Measurements from ENCODE around the gene RAB18.

RAB18 gene

DNA sequence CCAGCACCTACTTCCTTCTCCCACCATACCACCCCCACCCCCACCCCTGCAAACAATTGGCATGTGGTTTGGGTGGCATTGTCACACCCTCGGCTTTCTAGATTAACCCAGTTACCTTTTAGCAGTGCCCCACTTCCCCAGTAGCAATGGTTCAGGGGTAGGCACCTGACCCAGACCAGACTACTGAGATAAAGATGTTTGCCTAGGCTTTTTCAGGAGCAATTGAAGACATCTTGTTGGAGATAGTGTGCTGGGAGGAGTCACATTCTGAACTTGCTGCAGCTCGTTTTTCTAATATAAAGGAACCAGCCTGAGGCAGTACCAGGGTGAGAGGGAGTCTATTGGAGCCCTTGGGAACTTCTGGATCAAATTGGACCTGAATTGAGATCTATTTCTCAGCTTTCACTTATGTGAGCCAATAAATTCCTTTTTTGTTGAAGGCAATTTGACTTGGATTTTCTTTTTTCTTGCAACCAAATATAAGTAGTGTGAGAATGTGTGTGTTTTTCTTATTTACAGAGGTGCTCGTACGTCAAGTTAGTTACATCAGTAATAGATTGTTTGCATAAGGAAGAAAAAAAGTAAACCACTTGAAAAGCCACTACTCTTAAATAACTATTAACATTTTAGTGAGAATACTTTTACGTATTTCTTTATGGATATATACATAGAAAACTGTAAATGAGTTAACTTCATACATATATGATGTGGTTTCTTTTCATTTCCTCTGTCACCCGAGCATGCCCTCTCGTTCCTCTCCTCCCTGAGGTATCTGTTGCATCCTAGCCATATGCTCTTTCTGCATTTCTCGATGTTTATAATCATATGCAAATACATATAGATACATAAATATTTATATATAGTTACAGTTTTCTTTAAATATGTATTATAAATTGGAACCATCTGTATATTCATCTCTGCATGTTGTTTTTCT, 38.0 kb downstream of the RAB18 start (continued):
- TF ChIP-seq, protein P1, sequence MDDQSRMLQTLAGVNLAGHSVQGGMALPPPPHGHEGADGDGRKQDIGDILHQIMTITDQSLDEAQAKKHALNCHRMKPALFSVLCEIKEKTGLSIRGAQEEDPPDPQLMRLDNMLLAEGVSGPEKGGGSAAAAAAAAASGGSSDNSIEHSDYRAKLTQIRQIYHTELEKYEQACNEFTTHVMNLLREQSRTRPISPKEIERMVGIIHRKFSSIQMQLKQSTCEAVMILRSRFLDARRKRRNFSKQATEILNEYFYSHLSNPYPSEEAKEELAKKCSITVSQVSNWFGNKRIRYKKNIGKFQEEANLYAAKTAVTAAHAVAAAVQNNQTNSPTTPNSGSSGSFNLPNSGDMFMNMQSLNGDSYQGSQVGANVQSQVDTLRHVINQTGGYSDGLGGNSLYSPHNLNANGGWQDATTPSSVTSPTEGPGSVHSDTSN (CRISPR knock-in tag; IDR thresholded peaks at IDR 0.05) = no peak
- TF ChIP-seq GLI4 (tag by site-specific recombination; IDR thresholded peaks at IDR 0.05) (no peak), ZNF629 (tag by site-specific recombination; IDR thresholded peaks at IDR 0.05) (no peak), ZNF423 (tag by site-specific recombination; IDR thresholded peaks at IDR 0.05) (no peak)
- TF ChIP-seq, protein P2, sequence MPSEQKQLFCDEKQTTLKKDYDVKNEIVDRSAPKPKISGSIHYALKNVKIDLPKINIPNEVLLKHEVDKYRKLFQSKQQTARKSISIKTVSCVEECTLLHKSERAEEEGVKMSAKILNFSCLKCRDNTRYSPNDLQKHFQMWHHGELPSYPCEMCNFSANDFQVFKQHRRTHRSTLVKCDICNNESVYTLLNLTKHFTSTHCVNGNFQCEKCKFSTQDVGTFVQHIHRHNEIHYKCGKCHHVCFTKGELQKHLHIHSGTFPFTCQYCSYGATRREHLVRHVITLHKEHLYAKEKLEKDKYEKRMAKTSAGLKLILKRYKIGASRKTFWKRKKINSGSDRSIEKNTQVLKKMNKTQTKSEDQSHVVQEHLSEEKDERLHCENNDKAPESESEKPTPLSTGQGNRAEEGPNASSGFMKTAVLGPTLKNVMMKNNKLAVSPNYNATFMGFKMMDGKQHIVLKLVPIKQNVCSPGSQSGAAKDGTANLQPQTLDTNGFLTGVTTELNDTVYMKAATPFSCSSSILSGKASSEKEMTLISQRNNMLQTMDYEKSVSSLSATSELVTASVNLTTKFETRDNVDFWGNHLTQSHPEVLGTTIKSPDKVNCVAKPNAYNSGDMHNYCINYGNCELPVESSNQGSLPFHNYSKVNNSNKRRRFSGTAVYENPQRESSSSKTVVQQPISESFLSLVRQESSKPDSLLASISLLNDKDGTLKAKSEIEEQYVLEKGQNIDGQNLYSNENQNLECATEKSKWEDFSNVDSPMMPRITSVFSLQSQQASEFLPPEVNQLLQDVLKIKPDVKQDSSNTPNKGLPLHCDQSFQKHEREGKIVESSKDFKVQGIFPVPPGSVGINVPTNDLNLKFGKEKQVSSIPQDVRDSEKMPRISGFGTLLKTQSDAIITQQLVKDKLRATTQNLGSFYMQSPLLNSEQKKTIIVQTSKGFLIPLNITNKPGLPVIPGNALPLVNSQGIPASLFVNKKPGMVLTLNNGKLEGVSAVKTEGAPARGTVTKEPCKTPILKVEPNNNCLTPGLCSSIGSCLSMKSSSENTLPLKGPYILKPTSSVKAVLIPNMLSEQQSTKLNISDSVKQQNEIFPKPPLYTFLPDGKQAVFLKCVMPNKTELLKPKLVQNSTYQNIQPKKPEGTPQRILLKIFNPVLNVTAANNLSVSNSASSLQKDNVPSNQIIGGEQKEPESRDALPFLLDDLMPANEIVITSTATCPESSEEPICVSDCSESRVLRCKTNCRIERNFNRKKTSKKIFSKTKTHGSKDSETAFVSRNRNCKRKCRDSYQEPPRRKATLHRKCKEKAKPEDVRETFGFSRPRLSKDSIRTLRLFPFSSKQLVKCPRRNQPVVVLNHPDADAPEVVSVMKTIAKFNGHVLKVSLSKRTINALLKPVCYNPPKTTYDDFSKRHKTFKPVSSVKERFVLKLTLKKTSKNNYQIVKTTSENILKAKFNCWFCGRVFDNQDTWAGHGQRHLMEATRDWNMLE (tag by site-specific recombination; conservative IDR thresholded peaks at IDR 0.05; ENCODE audit: low read depth) = no peak
- TF ChIP-seq, protein P3, sequence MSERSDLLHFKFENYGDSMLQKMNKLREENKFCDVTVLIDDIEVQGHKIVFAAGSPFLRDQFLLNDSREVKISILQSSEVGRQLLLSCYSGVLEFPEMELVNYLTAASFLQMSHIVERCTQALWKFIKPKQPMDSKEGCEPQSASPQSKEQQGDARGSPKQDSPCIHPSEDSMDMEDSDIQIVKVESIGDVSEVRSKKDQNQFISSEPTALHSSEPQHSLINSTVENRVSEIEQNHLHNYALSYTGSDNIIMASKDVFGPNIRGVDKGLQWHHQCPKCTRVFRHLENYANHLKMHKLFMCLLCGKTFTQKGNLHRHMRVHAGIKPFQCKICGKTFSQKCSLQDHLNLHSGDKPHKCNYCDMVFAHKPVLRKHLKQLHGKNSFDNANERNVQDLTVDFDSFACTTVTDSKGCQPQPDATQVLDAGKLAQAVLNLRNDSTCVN (tag by site-specific recombination; optimal IDR thresholded peaks at IDR 0.05) = no peak

DNA sequence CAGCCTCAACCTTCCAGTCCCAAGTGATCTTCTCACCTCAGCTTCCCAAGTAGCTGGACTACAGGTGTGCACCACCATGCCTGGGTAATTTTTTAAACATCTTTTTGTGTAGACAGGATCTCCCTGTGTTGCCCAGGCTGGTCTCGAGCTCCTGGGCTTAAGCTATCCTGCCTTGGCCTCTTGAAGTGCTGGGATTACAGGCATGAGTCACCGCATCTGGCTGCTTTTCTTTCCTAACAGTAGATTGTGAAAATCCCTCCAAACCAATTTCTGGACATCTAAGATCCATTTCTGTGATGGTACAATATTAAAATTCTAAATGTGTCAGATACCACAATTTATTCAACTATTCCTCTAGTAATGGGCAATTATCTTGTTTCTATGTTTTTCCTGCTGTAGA, 38.7 kb downstream of the RAB18 start:
- Histone ChIP-seq H3K4me1 (ENCODE audit: control insufficient read depth, insufficient read depth, low read length) (0 out of 2 replicates have a peak, but pooled peaks cover 2% of the 10 kb centered on the region), H3K36me3 (ENCODE audit: control insufficient read depth in 2 of 2, insufficient read depth in 1 of 2, low read length in 2 of 2) (peaks cover 10 to 38% of the 10 kb centered on the region in 2 experiments), H3K27ac (ENCODE audit: extremely low read depth, low read depth, low read length) (no peak overlapping the region), H3K4me3 (ENCODE audit: low read depth, low read length) (no peak overlapping the region), H3K9me3 (ENCODE audit: control insufficient read depth, insufficient read depth, low read depth, low read length) (no peaks in the 10 kb centered on the region)
- POLR2A ChIA-PET = no interaction called here
- 0 out of 2 replicates have a peak, but pooled peaks have one; percentile 10 for TF ChIP-seq ZNF660 (tag by site-specific recombination; IDR thresholded peaks at IDR 0.05)
- TF ChIP-seq, protein P2 (tag by site-specific recombination; conservative IDR thresholded peaks at IDR 0.05; ENCODE audit: low read depth) = no peak
- no peak for TF ChIP-seq GLI4 (tag by site-specific recombination; IDR thresholded peaks at IDR 0.05)
- no peak for TF ChIP-seq ZNF777 (tag by site-specific recombination; IDR thresholded peaks at IDR 0.05; ENCODE audit: borderline replicate concordance)
- no peak for TF ChIP-seq OVOL3 (tag by site-specific recombination; IDR thresholded peaks at IDR 0.05)
- TF ChIP-seq, protein P4, sequence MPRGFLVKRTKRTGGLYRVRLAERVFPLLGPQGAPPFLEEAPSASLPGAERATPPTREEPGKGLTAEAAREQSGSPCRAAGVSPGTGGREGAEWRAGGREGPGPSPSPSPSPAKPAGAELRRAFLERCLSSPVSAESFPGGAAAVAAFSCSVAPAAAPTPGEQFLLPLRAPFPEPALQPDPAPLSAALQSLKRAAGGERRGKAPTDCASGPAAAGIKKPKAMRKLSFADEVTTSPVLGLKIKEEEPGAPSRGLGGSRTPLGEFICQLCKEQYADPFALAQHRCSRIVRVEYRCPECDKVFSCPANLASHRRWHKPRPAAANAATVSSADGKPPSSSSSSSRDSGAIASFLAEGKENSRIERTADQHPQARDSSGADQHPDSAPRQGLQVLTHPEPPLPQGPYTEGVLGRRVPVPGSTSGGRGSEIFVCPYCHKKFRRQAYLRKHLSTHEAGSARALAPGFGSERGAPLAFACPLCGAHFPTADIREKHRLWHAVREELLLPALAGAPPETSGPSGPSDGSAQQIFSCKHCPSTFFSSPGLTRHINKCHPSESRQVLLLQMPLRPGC (tag by site-specific recombination; IDR thresholded peaks at IDR 0.05) = no peak
- CTCF ChIA-PET = interaction anchor here (0.6 kb wide), 1 partner anchor 13 kb away, joined by 4 read pairs; no protein-coding TSS in a partner anchor

Data from HEK293 (cell line).